T-cell (primary cell): ENCODE results near the gene GSC. TPM values are rescaled to one million over a fixed set of nuclear protein-coding genes. Genes with fewer than 3 reads are reported as not detected.

Experiments
- total RNA-seq, 35 experiments: library from RNA in 6 of 35; stranded (reverse) in 6 of 35; fragments of 120-200 nt in 1 of 35; gene quantifications; one replicate each; pipeline versions ENCODE4 v1.2.1 to v1.2.4 and lab custom pipeline; 2013 to 2026

GSC gene
- total RNA-seq, 5 donors from 2014 or later (not counting 1 experiment from before 2014, with no cell fraction given): 0.37 to 0.59 TPM; not detected in 3

Other genes starting within 250 kb of the GSC start
- gene SERPINA4, start 208.7 kb downstream of the GSC start, total RNA-seq: under 1 TPM in 1 of 5 donors, not detected in 4; 0.22 TPM
- 1 to 10 TPM in 1 of 5 donors, under 1 TPM in 2, not detected in 2; 0.92 to 1.1 (median 0.99) TPM for gene SERPINA5, start 188.7 kb downstream of the GSC start, total RNA-seq
- 1 to 10 TPM in 3 of 5 donors, not detected in 2; 4.0 to 6.1 (median 4.4) TPM for gene SERPINA3, start 157.7 kb downstream of the GSC start, total RNA-seq